ENCODE data around the gene RYR1. TPM values are rescaled to one million over a fixed set of nuclear protein-coding genes. Genes with fewer than 3 reads are reported as not detected.

The RYR1 gene
- total RNA-seq, 2 donors from 2014 or later: 0.84 to 3.3 TPM

DNA sequence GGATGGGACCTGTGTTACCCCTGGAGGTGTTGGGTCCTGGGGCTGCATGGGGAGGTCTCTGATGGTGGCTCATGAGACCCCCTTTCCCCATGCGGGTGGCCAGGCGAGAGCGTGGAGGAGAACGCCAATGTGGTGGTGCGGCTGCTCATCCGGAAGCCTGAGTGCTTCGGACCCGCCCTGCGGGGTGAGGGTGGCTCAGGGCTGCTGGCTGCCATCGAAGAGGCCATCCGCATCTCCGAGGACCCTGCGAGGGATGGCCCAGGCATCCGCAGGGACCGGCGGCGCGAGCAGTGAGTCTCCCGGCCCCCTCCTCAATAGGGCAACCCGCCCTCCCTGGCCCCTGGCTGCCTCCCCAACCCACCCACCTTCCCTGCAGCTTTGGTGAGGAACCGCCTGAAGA, 66.0 kb downstream of the RYR1 start:
- Mint-ChIP-seq H3K4me3 (no peak overlapping the region), H3K36me3 (ENCODE audit: low read depth) (no peaks in the 10 kb centered on the region), H3K27ac (no peak overlapping the region), H3K9me3 (no peaks in the 10 kb centered on the region), H3K27me3 (ENCODE audit: insufficient read depth) (no peaks in the 10 kb centered on the region), H3K4me1 (peaks cover under 1% of the 10 kb centered on the region)
- Histone ChIP-seq H3K9me3 (ENCODE audit: control insufficient read depth, low read length) (no peaks in the 10 kb centered on the region), H3K9ac (ENCODE audit: extremely low read depth, low read length, poor library complexity, severe bottlenecking) (no peak overlapping the region), H3K4me1 (ENCODE audit: control insufficient read depth, insufficient read depth, low read length) (no peaks in the 10 kb centered on the region), H3K27ac (ENCODE audit: low read depth, low read length) (no peak overlapping the region), H3K36me3 (ENCODE audit: control insufficient read depth, insufficient read depth, low read length) (no peaks in the 10 kb centered on the region), H3K4me3 (ENCODE audit: low read length) (no peak overlapping the region), H3K27me3 (ENCODE audit: control insufficient read depth, insufficient read depth, low read length, poor library complexity, severe bottlenecking) (no peaks in the 10 kb centered on the region)
- DNase-seq: no peak
- TF ChIP-seq, protein P1, sequence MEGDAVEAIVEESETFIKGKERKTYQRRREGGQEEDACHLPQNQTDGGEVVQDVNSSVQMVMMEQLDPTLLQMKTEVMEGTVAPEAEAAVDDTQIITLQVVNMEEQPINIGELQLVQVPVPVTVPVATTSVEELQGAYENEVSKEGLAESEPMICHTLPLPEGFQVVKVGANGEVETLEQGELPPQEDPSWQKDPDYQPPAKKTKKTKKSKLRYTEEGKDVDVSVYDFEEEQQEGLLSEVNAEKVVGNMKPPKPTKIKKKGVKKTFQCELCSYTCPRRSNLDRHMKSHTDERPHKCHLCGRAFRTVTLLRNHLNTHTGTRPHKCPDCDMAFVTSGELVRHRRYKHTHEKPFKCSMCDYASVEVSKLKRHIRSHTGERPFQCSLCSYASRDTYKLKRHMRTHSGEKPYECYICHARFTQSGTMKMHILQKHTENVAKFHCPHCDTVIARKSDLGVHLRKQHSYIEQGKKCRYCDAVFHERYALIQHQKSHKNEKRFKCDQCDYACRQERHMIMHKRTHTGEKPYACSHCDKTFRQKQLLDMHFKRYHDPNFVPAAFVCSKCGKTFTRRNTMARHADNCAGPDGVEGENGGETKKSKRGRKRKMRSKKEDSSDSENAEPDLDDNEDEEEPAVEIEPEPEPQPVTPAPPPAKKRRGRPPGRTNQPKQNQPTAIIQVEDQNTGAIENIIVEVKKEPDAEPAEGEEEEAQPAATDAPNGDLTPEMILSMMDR (conservative IDR thresholded peaks at IDR 0.05): no peak
- WGBS, 2 experiments (ENCODE audit: insufficient coverage in 1 of 2, insufficient read length in 1 of 2): 96 to 98% methylated on average over 13 to 21 of the region's 21 CpGs

DNA sequence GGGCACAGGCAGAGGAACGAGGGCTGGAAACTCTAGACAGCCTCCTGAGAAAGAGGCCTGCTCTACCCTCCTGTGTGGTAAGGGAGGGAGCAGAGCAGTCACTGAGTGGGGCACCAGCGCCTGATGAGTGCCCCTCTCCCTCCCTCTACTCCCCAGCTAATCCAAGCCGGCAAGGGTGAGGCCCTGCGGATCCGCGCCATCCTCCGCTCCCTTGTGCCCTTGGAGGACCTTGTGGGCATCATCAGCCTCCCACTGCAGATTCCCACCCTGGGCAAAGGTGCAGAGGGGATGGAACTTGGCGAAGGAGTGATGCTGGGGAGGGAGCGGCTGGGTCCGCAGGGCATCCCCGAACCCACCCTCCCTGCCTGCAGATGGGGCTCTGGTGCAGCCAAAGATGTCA, 67.0 kb downstream of the RYR1 start:
- H3K4me1 Mint-ChIP-seq: no peaks in the 10 kb centered on the region
- Histone ChIP-seq H3K36me3 (ENCODE audit: control insufficient read depth, insufficient read depth, low read length) (no peaks in the 10 kb centered on the region), H3K27ac (ENCODE audit: low read depth, low read length) (no peak overlapping the region), H3K4me1 (ENCODE audit: control insufficient read depth, insufficient read depth, low read length) (no peaks in the 10 kb centered on the region), H3K9me3 (ENCODE audit: control insufficient read depth, low read length) (no peaks in the 10 kb centered on the region), H3K9ac (ENCODE audit: extremely low read depth, low read length, poor library complexity, severe bottlenecking) (no peak overlapping the region), H3K27me3 (ENCODE audit: control insufficient read depth, insufficient read depth, low read length, poor library complexity, severe bottlenecking) (no peaks in the 10 kb centered on the region), H3K4me3 (ENCODE audit: low read length) (no peak overlapping the region)
- H3K36me3 Mint-ChIP-seq (ENCODE audit: low read depth): no peaks in the 10 kb centered on the region
- WGBS, 2 experiments (ENCODE audit: insufficient coverage in 1 of 2, insufficient read length in 1 of 2): 85 to 88% methylated on average over 5 to 10 of the region's 11 CpGs
- H3K4me3 Mint-ChIP-seq: no peak overlapping the region
- no peak for DNase-seq
- no peaks in the 10 kb centered on the region for H3K9me3 Mint-ChIP-seq
- TF ChIP-seq, protein P1 (conservative IDR thresholded peaks at IDR 0.05): no peak
- peaks cover 2% of the 10 kb centered on the region for H3K27me3 Mint-ChIP-seq (ENCODE audit: insufficient read depth)
- no peak overlapping the region for H3K27ac Mint-ChIP-seq

GRCh38 chr19:38502410-38503076, 69.1 kb downstream of the RYR1 start:
- no peak overlapping the region for H3K4me3 ChIP-seq (ENCODE audit: low read length)
- 94 to 96% methylated on average over 34 to 41 of the region's 41 CpGs for WGBS, 2 experiments (ENCODE audit: insufficient coverage in 1 of 2, insufficient read length in 1 of 2)
- TF ChIP-seq, protein P1 (conservative IDR thresholded peaks at IDR 0.05): no peak
- no peak overlapping the region for H3K27ac Mint-ChIP-seq
- no peaks in the 10 kb centered on the region for H3K9me3 Mint-ChIP-seq
- no peak for DNase-seq
- H3K27me3 ChIP-seq (ENCODE audit: control insufficient read depth, insufficient read depth, low read length, poor library complexity, severe bottlenecking): no peaks in the 10 kb centered on the region
- no peak overlapping the region for H3K27ac ChIP-seq (ENCODE audit: low read depth, low read length)
- no peak overlapping the region for H3K4me3 Mint-ChIP-seq
- no peaks in the 10 kb centered on the region for H3K36me3 Mint-ChIP-seq (ENCODE audit: low read depth)
- no peaks in the 10 kb centered on the region for H3K9me3 ChIP-seq (ENCODE audit: control insufficient read depth, low read length)
- H3K36me3 ChIP-seq (ENCODE audit: control insufficient read depth, insufficient read depth, low read length): no peaks in the 10 kb centered on the region
- no peaks in the 10 kb centered on the region for H3K4me1 Mint-ChIP-seq
- H3K9ac ChIP-seq (ENCODE audit: extremely low read depth, low read length, poor library complexity, severe bottlenecking): no peak overlapping the region
- no peaks in the 10 kb centered on the region for H3K4me1 ChIP-seq (ENCODE audit: control insufficient read depth, insufficient read depth, low read length)
- peaks cover 5% of the 10 kb centered on the region for H3K27me3 Mint-ChIP-seq (ENCODE audit: insufficient read depth)
